K562 (cell line): ENCODE results near the gene CA7. TPM values are rescaled to one million over a fixed set of nuclear protein-coding genes. Genes with fewer than 3 reads are reported as not detected.

Experiments used
- ATAC-seq: fragments of 200-7000 bp; cut with Tn5 transposase; 3 replicates; pipeline ENCODE4 v1.9.1; 2020; ENCODE audit warnings: moderate library complexity
- BruUV-seq: library from RNA; stranded (reverse); fragments of 400-500 nt; replicated peaks from 2 replicates; lab custom pipeline; 2021; lab: Mats Ljungman, UMichigan
- CTCF ChIA-PET: fragments of 300-600 bp; formaldehyde crosslinking; extraction: SDS; loops from one replicate; lab custom pipeline; 2021; ENCODE audit warnings: low intra/inter-chr PET ratio; lab: Yijun Ruan, JAX
- POLR2A ChIA-PET: fragments of 300-600, 350-650 bp; sonication (Branson Sonifier 250); formaldehyde crosslinking; extraction: SDS; loops from one replicate; lab custom pipeline; 2021; ENCODE audit warnings: antibody characterized with exemption, inconsistent platforms; lab: Yijun Ruan, JAX
- DNase-seq, 4 experiments: peaks; one replicate each; pipeline versions ENCODE4 v3.0.0 to v3.0.0-alpha.2; 2011 to 2018; ENCODE audit warnings: low spot score in 3 of 4, mixed read lengths in 3 of 4; ENCODE audit errors: extremely low read depth in 1 of 4
- FAIRE-seq: peaks from 2 replicates; lab custom pipeline; 2011; peaks lifted over from hg19 to GRCh38; lab: Jason Lieb, UNC
- H2AFZ ChIP-seq: 2 replicates; pipeline ENCODE4 v1.6.0; 2011; ENCODE audit warnings: low read depth, low read length, control low read depth, inconsistent platforms
- H3K27ac ChIP-seq: fragments of 200-600 bp; 3 replicates; pipeline ENCODE4 v1.8.0; 2011; ENCODE audit warnings: low read depth, mild to moderate bottlenecking, control low read depth, inconsistent platforms, low read length, moderate library complexity, mixed read lengths; ENCODE audit errors: extremely low read depth
- H3K27me3 ChIP-seq, 2 experiments: fragments of 300-600 bp in 1 of 2; 2 replicates in 1 of 2; 3 replicates in 1 of 2; pipeline versions ENCODE4 v1.6.0 to v1.8.0; 2011; ENCODE audit warnings: inconsistent platforms in 2 of 2, low read length in 2 of 2, mild to moderate bottlenecking in 1 of 2, mixed read lengths in 1 of 2, moderate library complexity in 1 of 2; ENCODE audit not compliant: control insufficient read depth in 2 of 2, insufficient read depth in 2 of 2
- H3K36me3 ChIP-seq: fragments of 300-600 bp; 3 replicates; pipeline ENCODE4 v1.8.0; 2011; ENCODE audit warnings: mild to moderate bottlenecking, low read length, inconsistent platforms; ENCODE audit not compliant: control insufficient read depth, insufficient read depth
- H3K4me1 ChIP-seq, 2 experiments: fragments of 200-600 bp in 1 of 2; replicated peaks in 1 of 2; 2 replicates in 1 of 2; 3 replicates in 1 of 2; pipeline versions ENCODE4 v1.5.1 to v1.8.0; 2011; ENCODE audit warnings: inconsistent platforms in 2 of 2, low read length in 2 of 2, mild to moderate bottlenecking in 1 of 2, mixed read lengths in 1 of 2, moderate library complexity in 1 of 2; ENCODE audit not compliant: control insufficient read depth in 2 of 2, insufficient read depth in 2 of 2
- H3K4me2 ChIP-seq: 2 replicates; pipeline ENCODE4 v1.6.1; 2011; ENCODE audit warnings: low read length, control low read depth, inconsistent platforms, mixed read lengths; ENCODE audit not compliant: insufficient read depth
- H3K4me3 ChIP-seq: fragments of 200-600 bp; sonication (generic), shearing (Covaris generic); 2 replicates; pipeline ENCODE4 v1.5.1; 2016; ENCODE audit warnings: control low read depth, inconsistent platforms
- H3K79me2 ChIP-seq: fragments of 200-600 bp; 3 replicates; pipeline ENCODE4 v1.8.0; 2011; ENCODE audit warnings: low read length, inconsistent platforms; ENCODE audit not compliant: control insufficient read depth, insufficient read depth
- H3K9ac ChIP-seq, 2 experiments: 2 replicates each; pipeline versions ENCODE4 v1.6.0 to v1.6.1; 2011; ENCODE audit warnings: low read depth in 2 of 2, low read length in 2 of 2, control low read depth in 1 of 2, inconsistent platforms in 1 of 2, mild to moderate bottlenecking in 1 of 2, mixed read lengths in 1 of 2; ENCODE audit not compliant: insufficient read depth in 1 of 2
- H3K9me1 ChIP-seq: one replicate; pipeline ENCODE4 v1.6.0; 2011; ENCODE audit warnings: inconsistent platforms, mild to moderate bottlenecking, low read length, moderate library complexity; ENCODE audit not compliant: control insufficient read depth, insufficient read depth
- H3K9me3 ChIP-seq: replicated peaks from 2 replicates; pipeline ENCODE4 v1.5.1; 2011; ENCODE audit warnings: low read depth, low read length, inconsistent platforms; ENCODE audit not compliant: control insufficient read depth, insufficient read depth
- H4K20me1 ChIP-seq: replicated peaks from 2 replicates; pipeline ENCODE4 v1.6.1; 2011; ENCODE audit warnings: low read length, inconsistent platforms, mixed read lengths; ENCODE audit not compliant: control insufficient read depth, insufficient read depth
- CBFB ChIP-seq: sonication (generic); formaldehyde crosslinking; IDR thresholded peaks from 2 replicates; pipeline ENCODE4 v1.4.0; 2020; ENCODE audit warnings: mild to moderate bottlenecking, missing genetic modification reagents
- FOSL1 ChIP-seq: fragments of 200-800 bp; sonication (Bioruptor generic); conservative IDR thresholded peaks from 2 replicates; pipeline ENCODE4 v1.6.1; 2016; ENCODE audit warnings: missing genetic modification characterization, missing compliant biosample characterization
- NFIC ChIP-seq: fragments of 450-650 bp; IDR thresholded peaks from 2 replicates; pipeline ENCODE4 v1.6.1; 2017; ENCODE audit warnings: mild to moderate bottlenecking, inconsistent platforms
- RBBP5 ChIP-seq: fragments of 200-600 bp; sonication (generic); IDR thresholded peaks from 2 replicates; pipeline ENCODE4 v1.6.1; 2012; ENCODE audit warnings: borderline replicate concordance, mild to moderate bottlenecking, low read length, control low read depth, inconsistent platforms; ENCODE audit not compliant: insufficient read depth, poor library complexity, severe bottlenecking
- RCOR1 ChIP-seq, 2 experiments: IDR thresholded peaks; 2 replicates each; pipeline ENCODE4 v1.6.1; 2012; ENCODE audit warnings: low read depth in 2 of 2, low read length in 2 of 2, borderline replicate concordance in 1 of 2, improper control_type of control experiment in 1 of 2
- SRF ChIP-seq, 2 experiments: fragments of 250-450, 450-650 bp in 1 of 2; sonication (Bioruptor Pico) in 1 of 2; sonication (generic) in 1 of 2; formaldehyde crosslinking; IDR thresholded peaks; 2 replicates each; pipeline versions ENCODE4 v1.5.0 to v1.5.1; 2020 to 2022; ENCODE audit warnings: mild to moderate bottlenecking in 1 of 2, missing genetic modification reagents in 1 of 2
- TEAD1 ChIP-seq, 2 experiments: fragments of 450-650 bp in 1 of 2; sonication (generic) in 1 of 2; formaldehyde crosslinking; IDR thresholded peaks; 2 replicates each; pipeline versions ENCODE4 v1.4.0 to v1.8.0; 2020 to 2022; ENCODE audit warnings: mild to moderate bottlenecking in 2 of 2, missing genetic modification reagents in 1 of 2
- ZNF699 ChIP-seq: fragments of 250-450 bp; sonication (Bioruptor Pico); IDR thresholded peaks from 2 replicates; pipeline ENCODE4 v1.8.0; 2021; ENCODE audit warnings: mild to moderate bottlenecking, moderate library complexity; ENCODE audit not compliant: insufficient replicate concordance
- WGBS: fragments of 100-300 bp; shearing (Covaris generic); methylation state at CpG from one replicate; pipeline ENCODE4 v1.1.6; 2016; ENCODE audit warnings: low coverage, mixed read lengths; ENCODE audit not compliant: insufficient coverage; ENCODE audit errors: missing lambda C conversion rate; 5-methylcytosine and 5-hydroxymethylcytosine counted together
- in situ Hi-C: fragments of 300-500 bp; cut with MboI; formaldehyde crosslinking; loops from 4 replicates; pipeline ENCODE4 v1.15.0; 2018; ENCODE audit warnings: inconsistent platforms, mixed read lengths
- intact Hi-C: fragments of 100-400 bp; cut with micrococcal nuclease; formaldehyde crosslinking; loops from 2 replicates; pipeline ENCODE4 v1.14.2; 2022
- polyA plus RNA-seq, 8 experiments: library from polyadenylated mRNA; depleted of rRNA in 4 of 8; stranded (reverse) in 5 of 8; unstranded in 3 of 8; fragments of >200 nt; fragmentation: Nextera tagmentation in 2 of 8; fragmentation: Illumina TruSeq in 1 of 8; extraction: Ambion mirVana in 2 of 8; extraction: Trizol in 1 of 8; gene quantifications; 2 replicates each; pipeline versions ENCODE4 v1.2.1 to v1.2.3, GENCODE V29; 2011 to 2014; ENCODE audit warnings: inconsistent platforms in 1 of 8, missing spikeins in 1 of 8
- total RNA-seq, 7 experiments: library from RNA; depleted of rRNA in 6 of 7; stranded (reverse); fragments of >200 nt in 6 of 7; fragmentation: Illumina TruSeq in 2 of 7; extraction: Trizol in 2 of 7; gene quantifications; 2 replicates each; pipeline versions ENCODE4 v1.2.1 to v1.2.3, GENCODE V29; 2011 to 2021; ENCODE audit warnings: low replicate concordance in 1 of 7
- TF ChIP-seq, protein P1 (sequence below): fragments of 250-450 bp; sonication (Bioruptor Pico); IDR thresholded peaks from 2 replicates; pipeline ENCODE4 v1.5.1; 2021; ENCODE audit warnings: mild to moderate bottlenecking
- TF ChIP-seq, protein P2 (sequence below): sonication (generic); IDR thresholded peaks from 2 replicates; pipeline ENCODE4 v1.6.1; 2016

CA7 gene
- total and polyA plus RNA-seq, 9 of the 15 experiments (the other 6 are each of a cell fraction or from before 2014, with no cell fraction given), result 0.03 to 0.07 (median 0.05) TPM; not detected in 5

DNA sequence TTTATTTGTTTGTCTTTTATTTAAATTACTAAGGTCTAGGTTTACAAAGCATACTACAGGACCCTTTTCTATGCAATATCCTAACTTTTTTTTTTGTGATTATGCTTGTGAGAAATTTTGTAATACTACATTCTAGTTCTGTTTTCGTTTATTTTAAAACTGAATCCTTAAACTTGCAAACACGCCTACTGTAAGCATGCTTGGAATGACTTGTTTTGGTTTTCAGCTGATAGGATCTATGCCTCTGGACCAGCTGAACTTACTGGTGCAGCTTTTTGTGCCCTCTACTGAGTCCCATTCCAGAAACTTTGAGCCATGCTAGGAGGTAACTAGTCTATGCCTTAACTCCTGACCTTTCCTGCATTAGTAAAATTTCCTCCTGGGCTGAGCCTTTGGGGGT, 42.1 kb downstream of the CA7 start:
- ATAC-seq (no peak), DNase-seq (no peak), FAIRE-seq (no peak)
- peaks cover 13% of the 10 kb centered on the region for H3K79me2 ChIP-seq
- no peaks in the 10 kb centered on the region; the same call in none of the 2 replicates for H4K20me1 ChIP-seq
- no peaks in the 10 kb centered on the region for H3K9me3 ChIP-seq
- peaks cover 66% of the 10 kb centered on the region for H3K36me3 ChIP-seq
- CTCF ChIA-PET, result no interaction called here
- TF ChIP-seq, protein P1, sequence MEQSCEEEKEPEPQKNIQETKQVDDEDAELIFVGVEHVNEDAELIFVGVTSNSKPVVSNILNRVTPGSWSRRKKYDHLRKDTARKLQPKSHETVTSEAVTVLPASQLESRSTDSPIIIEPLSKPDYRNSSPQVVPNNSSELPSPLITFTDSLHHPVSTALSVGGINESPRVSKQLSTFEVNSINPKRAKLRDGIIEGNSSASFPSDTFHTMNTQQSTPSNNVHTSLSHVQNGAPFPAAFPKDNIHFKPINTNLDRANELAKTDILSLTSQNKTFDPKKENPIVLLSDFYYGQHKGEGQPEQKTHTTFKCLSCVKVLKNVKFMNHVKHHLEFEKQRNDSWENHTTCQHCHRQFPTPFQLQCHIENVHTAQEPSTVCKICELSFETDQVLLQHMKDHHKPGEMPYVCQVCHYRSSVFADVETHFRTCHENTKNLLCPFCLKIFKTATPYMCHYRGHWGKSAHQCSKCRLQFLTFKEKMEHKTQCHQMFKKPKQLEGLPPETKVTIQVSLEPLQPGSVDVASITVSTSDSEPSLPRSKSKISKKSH, result no peak
- TF ChIP-seq TEAD1 (CRISPR knock-in tag; IDR thresholded peaks at IDR 0.05), result no peak
- H3K9ac ChIP-seq, result no peak overlapping the region
- intact Hi-C loops (no loop called here), in situ Hi-C loops (no loop called here)
- POLR2A ChIA-PET, result interaction anchor here (1.8 kb wide), 1 partner anchor 14 kb away, joined by 5 read pairs; no protein-coding TSS in a partner anchor
- H3K4me2 ChIP-seq, result peak overlapping the region; percentile 32; the same call in 1 of the 2 replicates
- no peaks in the 10 kb centered on the region for H3K27me3 ChIP-seq
- WGBS, result 56% methylated on average over 2 of the region's 2 CpGs
- peaks cover 21% of the 10 kb centered on the region in 2 experiments for H3K4me1 ChIP-seq
- H3K9me1 ChIP-seq, result no peaks in the 10 kb centered on the region
- no peak overlapping the region for H3K4me3 ChIP-seq
- no peak overlapping the region for H2AFZ ChIP-seq
- H3K27ac ChIP-seq, result no peak overlapping the region
- no TSS peak for BruUV-seq

DNA sequence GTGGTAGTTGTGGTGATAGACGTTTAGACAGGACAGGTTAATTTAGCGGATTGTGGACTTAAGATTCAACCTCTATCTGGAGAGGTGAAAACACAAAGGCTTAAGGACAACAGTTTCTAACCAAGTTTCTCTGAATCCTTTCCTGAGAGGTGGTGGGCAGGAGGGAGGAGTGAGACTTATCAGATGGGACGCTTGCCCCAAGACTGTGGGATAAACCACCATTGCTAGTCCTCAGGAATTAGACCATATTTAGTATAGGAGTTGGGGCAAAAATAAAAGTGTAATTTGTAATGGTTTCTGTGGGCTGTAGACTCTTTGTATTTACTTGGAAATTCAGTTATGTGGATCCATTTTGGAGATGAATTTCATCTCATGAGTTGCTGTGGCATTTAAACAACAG, 42.7 kb downstream of the CA7 start:
- Histone ChIP-seq H4K20me1 (no peaks in the 10 kb centered on the region; the same call in 1 of the 2 replicates), H3K4me3 (no peak overlapping the region), H3K4me1 (peaks cover 15 to 16% of the 10 kb centered on the region in 2 experiments; a peak in 4 of 5 replicates), H3K9me3 (no peaks in the 10 kb centered on the region), H3K79me2 (peaks cover 7% of the 10 kb centered on the region), H2AFZ (no peak overlapping the region), H3K4me2 (peak overlapping the region; percentile 32; the same call in 1 of the 2 replicates), H3K9ac (0 out of 4 replicates have a peak overlapping the region, but pooled peaks of 1 of the 2 experiments have one; percentile 6), H3K36me3 (peaks cover 69% of the 10 kb centered on the region), H3K27me3 (no peaks in the 10 kb centered on the region), H3K9me1 (no peaks in the 10 kb centered on the region), H3K27ac (no peak overlapping the region)
- 11% methylated on average over 3 of the region's 3 CpGs for WGBS
- ATAC-seq, result no peak
- FAIRE-seq, result peak; percentile 15
- BruUV-seq, result no TSS peak
- POLR2A ChIA-PET, result interaction anchor here (1.8 kb wide), 1 partner anchor 14 kb away, joined by 5 read pairs; no protein-coding TSS in a partner anchor
- intact Hi-C loops, result no loop called here
- in situ Hi-C loops, result no loop called here
- DNase-seq, result peak in 1 of 4 experiments; percentile 7
- CTCF ChIA-PET, result no interaction called here
- TF ChIP-seq ZNF699 (CRISPR knock-in tag) (no peak), RCOR1 (IDR thresholded peaks at IDR 0.05; ENCODE audit: borderline replicate concordance in 1 of 2, low read depth in 2 of 2, low read length in 2 of 2) (peak in 1 of 2 experiments; percentile 54; a peak in 1 of 4 replicates), SRF (CRISPR knock-in tag; IDR thresholded peaks at IDR 0.05) (peak in 1 of 2 experiments; percentile 61; a peak in 1 of 4 replicates), NFIC (peak; percentile 46), CBFB (CRISPR knock-in tag) (no peak), FOSL1 (0 out of 2 replicates have a peak, but pooled peaks have one; percentile 14), RBBP5 (no peak)
- TF ChIP-seq, protein P2, sequence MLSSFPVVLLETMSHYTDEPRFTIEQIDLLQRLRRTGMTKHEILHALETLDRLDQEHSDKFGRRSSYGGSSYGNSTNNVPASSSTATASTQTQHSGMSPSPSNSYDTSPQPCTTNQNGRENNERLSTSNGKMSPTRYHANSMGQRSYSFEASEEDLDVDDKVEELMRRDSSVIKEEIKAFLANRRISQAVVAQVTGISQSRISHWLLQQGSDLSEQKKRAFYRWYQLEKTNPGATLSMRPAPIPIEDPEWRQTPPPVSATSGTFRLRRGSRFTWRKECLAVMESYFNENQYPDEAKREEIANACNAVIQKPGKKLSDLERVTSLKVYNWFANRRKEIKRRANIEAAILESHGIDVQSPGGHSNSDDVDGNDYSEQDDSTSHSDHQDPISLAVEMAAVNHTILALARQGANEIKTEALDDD, result peak; percentile 91
